Kidney (tissue), 14 donors: ENCODE results near the gene SOX6. TPM values are rescaled to one million over a fixed set of nuclear protein-coding genes. Genes with fewer than 3 reads are reported as not detected.
A peak's percentile ranks its signal among the peaks of the same experiment; 100 is the strongest.

ENCODE experiments used
- DNase-seq, 5 donors: peaks; one replicate each; pipeline ENCODE4 v3.0.0-alpha.2; 2013 to 2020
- FAIRE-seq: peaks from 2 replicates; lab custom pipeline; 2012; peaks lifted over from hg19 to GRCh38; lab: Jason Lieb, UNC
- H3K27ac ChIP-seq, 2 donors: one replicate each; pipeline ENCODE4 v1.7.0; 2013; ENCODE audit warnings: low read depth in 2 of 2, low read length in 2 of 2, inconsistent platforms in 1 of 2
- H3K27me3 ChIP-seq: one replicate; pipeline ENCODE4 v1.7.1; 2013; ENCODE audit warnings: low read length, inconsistent platforms; ENCODE audit not compliant: control insufficient read depth, insufficient read depth
- H3K36me3 ChIP-seq, 3 donors: one replicate each; pipeline versions ENCODE4 v1.7.0 to v1.7.1; 2013; ENCODE audit warnings: low read length in 3 of 3, control low read depth in 1 of 3, inconsistent platforms in 1 of 3; ENCODE audit not compliant: insufficient read depth in 3 of 3, control insufficient read depth in 2 of 3
- H3K4me1 ChIP-seq, 3 donors: one replicate each; pipeline versions ENCODE4 v1.7.0 to v1.7.1; 2013; ENCODE audit warnings: low read length in 3 of 3, inconsistent platforms in 1 of 3, low read depth in 1 of 3; ENCODE audit not compliant: control insufficient read depth in 2 of 3, insufficient read depth in 2 of 3
- H3K4me3 ChIP-seq, 3 donors: one replicate each; pipeline versions ENCODE4 v1.7.0 to v1.8.1; 2013; ENCODE audit warnings: low read length in 3 of 3, control low read depth in 1 of 3, inconsistent platforms in 1 of 3
- H3K9ac ChIP-seq, 3 donors: one replicate each; pipeline versions ENCODE4 v1.7.0 to v1.7.1; 2013; ENCODE audit warnings: low read length in 3 of 3, control low read depth in 1 of 3, inconsistent platforms in 1 of 3
- H3K9me3 ChIP-seq, 3 donors: one replicate each; pipeline versions ENCODE4 v1.7.0 to v1.7.1; 2013; ENCODE audit warnings: low read length in 3 of 3, control low read depth in 1 of 3, inconsistent platforms in 1 of 3; ENCODE audit not compliant: control insufficient read depth in 2 of 3, insufficient read depth in 1 of 3
- intact Hi-C: fragments of 100-400 bp; cut with DNase I; formaldehyde crosslinking; loops from one replicate; pipeline ENCODE4 v1.11.1; 2022
- polyA plus RNA-seq: library from polyadenylated mRNA; stranded (reverse); fragments of 350-450 nt; fragmentation: Illumina TruSeq; extraction: RNeasy Lipid Tissue Mini Kit (QIAGEN cat#74804); gene quantifications from one replicate; pipeline ENCODE4 v1.2.3, GENCODE V29; 2014; ENCODE audit warnings: low read depth, low replicate concordance; ENCODE audit not compliant: insufficient read depth
- total RNA-seq: library from RNA; stranded (reverse); fragmentation: NEBNext Ultra II Directional; extraction: Animal tissue kit (Norgen Biotek cat#: 25700); gene quantifications from one replicate; pipeline ENCODE4 v1.2.1, GENCODE V29; 2021
- TF ChIP-seq, protein P1 (sequence below): IDR thresholded peaks from 3 replicates; pipeline ENCODE4 v1.5.1; 2012; ENCODE audit warnings: mild to moderate bottlenecking, moderate library complexity, borderline replicate concordance; ENCODE audit not compliant: insufficient read depth; ENCODE audit errors: extremely low read depth
- donor health status: control.
- donor health status: control.
- donor health status: control.
- donor health status: control.
- donor health status: control.
- donor health status: DM: yes; HTN: yes; CAD: no.
- donor health status: Normal renal cell carcinoma (clear cell type).

Gene SOX6
- total and polyA plus RNA-seq, 2 donors from 2014 or later: 5.0 to 47.3 TPM

DNA sequence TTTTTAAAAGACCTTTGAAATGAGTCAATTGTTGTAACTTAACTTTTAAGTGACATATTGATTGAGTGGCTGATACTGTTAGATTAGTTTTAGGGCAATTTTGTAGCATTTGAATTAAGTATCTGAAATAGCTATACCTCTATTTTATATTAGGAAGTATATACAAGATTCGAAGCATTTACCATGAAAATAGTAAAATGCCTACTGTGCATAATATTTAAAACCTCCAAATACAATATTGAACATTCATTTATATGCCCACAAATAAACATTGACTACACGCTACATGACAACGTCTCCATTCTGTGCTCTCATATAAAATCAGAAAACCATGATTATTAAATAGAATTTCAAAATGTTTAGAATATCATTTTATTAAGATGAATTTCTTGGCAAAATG lies 14.5 kb downstream of the SOX6 start:
- Histone ChIP-seq H3K27ac (no peak overlapping the region), H3K4me3 (no peak overlapping the region), H3K4me1 (peaks cover 0 to 9% (median 0%) of the 10 kb centered on the region in 3 donors), H3K36me3 (no peaks in the 10 kb centered on the region), H3K9ac (no peak overlapping the region), H3K9me3 (no peaks in the 10 kb centered on the region), H3K27me3 (no peaks in the 10 kb centered on the region)
- intact Hi-C loops: no loop called here
- no peak for FAIRE-seq
- TF ChIP-seq, protein P1, sequence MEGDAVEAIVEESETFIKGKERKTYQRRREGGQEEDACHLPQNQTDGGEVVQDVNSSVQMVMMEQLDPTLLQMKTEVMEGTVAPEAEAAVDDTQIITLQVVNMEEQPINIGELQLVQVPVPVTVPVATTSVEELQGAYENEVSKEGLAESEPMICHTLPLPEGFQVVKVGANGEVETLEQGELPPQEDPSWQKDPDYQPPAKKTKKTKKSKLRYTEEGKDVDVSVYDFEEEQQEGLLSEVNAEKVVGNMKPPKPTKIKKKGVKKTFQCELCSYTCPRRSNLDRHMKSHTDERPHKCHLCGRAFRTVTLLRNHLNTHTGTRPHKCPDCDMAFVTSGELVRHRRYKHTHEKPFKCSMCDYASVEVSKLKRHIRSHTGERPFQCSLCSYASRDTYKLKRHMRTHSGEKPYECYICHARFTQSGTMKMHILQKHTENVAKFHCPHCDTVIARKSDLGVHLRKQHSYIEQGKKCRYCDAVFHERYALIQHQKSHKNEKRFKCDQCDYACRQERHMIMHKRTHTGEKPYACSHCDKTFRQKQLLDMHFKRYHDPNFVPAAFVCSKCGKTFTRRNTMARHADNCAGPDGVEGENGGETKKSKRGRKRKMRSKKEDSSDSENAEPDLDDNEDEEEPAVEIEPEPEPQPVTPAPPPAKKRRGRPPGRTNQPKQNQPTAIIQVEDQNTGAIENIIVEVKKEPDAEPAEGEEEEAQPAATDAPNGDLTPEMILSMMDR: no peak
- DNase-seq: no peak

DNA sequence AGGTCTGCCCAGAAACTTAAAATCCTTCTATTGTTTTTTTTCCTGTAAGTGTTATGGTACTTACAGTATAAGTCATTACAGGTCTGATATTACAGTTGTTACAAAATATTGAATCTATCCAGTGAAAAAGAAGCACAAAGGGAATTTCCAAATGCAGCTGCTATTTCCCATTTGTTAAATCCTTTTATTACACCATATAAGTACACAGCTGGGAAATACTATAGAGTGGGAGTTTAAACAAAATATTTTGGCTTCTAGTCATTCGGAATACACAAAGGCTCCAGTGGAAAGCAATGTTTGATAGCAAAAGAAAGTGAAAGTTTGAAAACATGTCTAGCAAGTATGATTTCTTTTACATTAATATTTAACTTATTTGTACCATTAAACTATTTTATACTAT lies 18.0 kb downstream of the SOX6 start:
- TF ChIP-seq, protein P1: no peak
- intact Hi-C loops: no loop called here
- Histone ChIP-seq H3K4me1 (peaks cover 0 to 2% (median 0%) of the 10 kb centered on the region in 3 donors), H3K4me3 (no peak overlapping the region), H3K9me3 (no peaks in the 10 kb centered on the region), H3K27me3 (no peaks in the 10 kb centered on the region), H3K36me3 (no peaks in the 10 kb centered on the region), H3K9ac (no peak overlapping the region), H3K27ac (no peak overlapping the region)
- FAIRE-seq: no peak
- DNase-seq: peak in 1 of 5 donors; percentile 45

DNA sequence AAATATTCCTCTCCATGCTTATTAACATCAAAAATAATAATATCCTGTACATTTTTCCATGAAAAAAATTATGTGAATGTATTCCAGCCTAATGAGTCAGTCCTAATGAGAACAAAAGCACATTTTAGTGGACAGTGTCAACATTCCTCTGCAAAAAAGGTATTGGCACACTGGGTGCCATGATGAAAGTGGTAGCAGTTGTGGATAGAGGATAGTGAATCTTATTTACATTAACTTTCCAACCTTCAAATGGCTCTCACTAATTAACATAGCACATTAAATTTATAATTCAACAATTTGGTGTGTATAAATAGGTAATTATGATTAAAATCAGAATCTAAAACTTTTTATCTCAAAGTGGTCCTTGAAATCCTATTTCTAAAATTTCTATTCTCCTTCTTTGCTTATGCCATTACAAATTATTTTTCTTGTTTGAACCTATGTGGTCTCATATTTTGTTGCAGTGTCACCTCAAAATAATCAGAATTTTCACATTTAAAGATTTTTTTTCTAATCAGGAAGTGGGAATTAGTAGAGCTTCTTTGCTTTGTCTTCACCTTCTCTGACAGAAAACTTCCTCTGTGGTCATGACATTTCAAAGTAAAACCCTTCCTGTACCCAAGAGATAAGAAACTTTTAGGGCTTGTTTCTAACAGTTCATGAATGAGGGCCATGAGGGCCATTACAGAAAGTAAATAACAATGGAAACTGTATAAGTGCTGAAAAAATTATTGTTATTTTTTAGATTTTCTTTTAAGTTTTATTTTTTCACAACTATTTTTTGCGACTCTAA lies 18.7 kb downstream of the SOX6 start:
- Histone ChIP-seq H3K27me3 (no peaks in the 10 kb centered on the region), H3K4me1 (peaks cover 0 to 2% (median 0%) of the 10 kb centered on the region in 3 donors), H3K9me3 (no peaks in the 10 kb centered on the region), H3K36me3 (no peaks in the 10 kb centered on the region), H3K4me3 (no peak overlapping the region), H3K9ac (no peak overlapping the region), H3K27ac (no peak overlapping the region)
- intact Hi-C loops: no loop called here
- FAIRE-seq (no peak), DNase-seq (no peak)
- TF ChIP-seq, protein P1: no peak
